Activated naive CD4-positive, alpha-beta T cell treated with anti-CD3 and anti-CD28 coated beads, Interleukin-2, amount 10 ng/mL, durations not matched to agents 7 days and 5 days (primary cell): ENCODE measurements around the gene TBC1D22A.

Experiments
- CTCF ChIA-PET: fragments of 350-600 bp; sonication (Branson Sonifier 250); formaldehyde crosslinking; loops from one replicate; lab custom pipeline; 2021; ENCODE audit warnings: antibody characterized with exemption; lab: Charles Lee
- DNase-seq: peaks from one replicate; pipeline ENCODE4 v3.0.0-alpha.2; 2020
- H3K27ac Mint-ChIP-seq: one replicate; pipeline ENCODE4 v1.8.0; 2021; ENCODE audit warnings: mild to moderate bottlenecking, moderate library complexity, mixed read lengths
- H3K27me3 Mint-ChIP-seq: one replicate; pipeline ENCODE4 v1.8.0; 2021; ENCODE audit warnings: mild to moderate bottlenecking, mixed read lengths
- H3K36me3 Mint-ChIP-seq: one replicate; pipeline ENCODE4 v1.8.0; 2021; ENCODE audit warnings: mixed read lengths
- H3K4me1 Mint-ChIP-seq: one replicate; pipeline ENCODE4 v1.8.0; 2021; ENCODE audit warnings: mixed read lengths
- H3K4me3 Mint-ChIP-seq: one replicate; pipeline ENCODE4 v1.8.0; 2021; ENCODE audit warnings: mild to moderate bottlenecking, moderate library complexity, mixed read lengths
- H3K9me3 Mint-ChIP-seq: one replicate; pipeline ENCODE4 v1.8.0; 2021; ENCODE audit warnings: mixed read lengths

TBC1D22A gene

DNA sequence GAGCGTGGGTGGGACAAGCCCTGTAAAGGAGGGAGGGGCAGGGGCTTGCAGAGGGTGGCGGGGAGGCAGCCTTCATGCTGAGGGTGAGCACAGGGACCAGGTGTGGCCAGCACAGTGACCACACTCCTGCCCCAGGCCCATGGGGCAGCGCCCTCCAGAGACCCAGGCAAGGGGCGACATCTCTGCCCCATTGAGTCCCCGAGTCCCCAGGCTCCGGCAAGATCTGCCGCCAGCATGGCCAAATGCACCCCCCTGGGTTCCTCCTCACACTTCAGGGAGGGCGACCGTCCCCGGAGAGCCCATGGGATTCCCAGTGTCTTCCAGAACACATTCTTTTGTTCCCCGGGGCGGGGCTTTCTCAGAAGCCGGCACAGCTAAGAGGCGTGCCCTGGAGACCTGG lies 362.5 kb downstream of the TBC1D22A start:
- Mint-ChIP-seq H3K4me3 (no peak overlapping the region), H3K27me3 (no peaks in the 10 kb centered on the region), H3K4me1 (peaks cover 6% of the 10 kb centered on the region), H3K36me3 (peaks cover 3% of the 10 kb centered on the region), H3K9me3 (no peaks in the 10 kb centered on the region), H3K27ac (no peak overlapping the region)
- DNase-seq = no peak
- CTCF ChIA-PET = no interaction called here

DNA sequence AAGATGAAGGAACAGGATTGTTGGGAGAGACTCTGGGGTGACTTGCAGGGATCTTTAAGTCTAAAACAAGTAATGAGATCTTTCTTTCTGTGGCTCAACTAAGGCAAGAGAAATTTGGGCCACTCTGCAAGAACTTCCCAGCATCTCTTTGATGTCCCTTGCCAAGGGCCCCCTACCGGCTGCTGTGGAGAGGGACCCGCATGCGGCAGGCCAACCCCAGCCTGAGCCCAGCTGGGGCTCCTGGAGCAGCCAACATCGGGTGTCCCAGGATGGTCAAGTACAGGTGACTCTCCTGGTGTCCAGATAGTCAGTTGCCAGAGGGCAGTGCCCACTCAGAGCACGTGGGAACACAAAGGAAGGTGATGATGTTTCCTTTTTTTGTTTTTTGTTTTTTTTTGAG lies 363.2 kb downstream of the TBC1D22A start:
- Mint-ChIP-seq H3K4me3 (no peak overlapping the region), H3K9me3 (no peaks in the 10 kb centered on the region), H3K27me3 (no peaks in the 10 kb centered on the region), H3K27ac (no peak overlapping the region), H3K36me3 (peaks cover 3% of the 10 kb centered on the region), H3K4me1 (peaks cover 11% of the 10 kb centered on the region)
- DNase-seq = no peak
- CTCF ChIA-PET = no interaction called here

DNA sequence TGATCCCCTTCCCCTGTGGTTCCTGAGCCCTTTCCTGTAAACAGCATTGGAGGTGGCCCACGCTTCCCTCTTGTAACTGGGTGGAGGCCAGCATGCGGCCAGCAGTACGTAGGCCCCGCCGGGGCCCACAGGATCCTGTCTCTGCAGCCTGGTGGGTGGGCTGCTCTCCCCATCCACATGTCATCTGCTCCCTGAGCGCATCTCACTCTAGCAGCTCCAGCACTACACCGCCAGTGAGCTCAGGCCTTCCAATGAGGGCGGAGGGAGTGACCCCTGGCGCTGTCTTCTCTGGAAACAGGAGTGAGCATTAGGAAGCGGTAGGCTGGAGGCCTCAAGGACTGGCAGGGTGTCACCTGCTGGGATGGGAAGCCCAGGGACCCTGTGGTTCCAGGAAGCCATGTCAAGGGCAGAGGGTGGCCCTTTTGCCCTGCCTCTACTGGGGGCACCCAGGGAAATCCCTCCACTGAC lies 363.9 kb downstream of the TBC1D22A start:
- no peak overlapping the region for H3K27ac Mint-ChIP-seq
- no peaks in the 10 kb centered on the region for H3K27me3 Mint-ChIP-seq

DNA sequence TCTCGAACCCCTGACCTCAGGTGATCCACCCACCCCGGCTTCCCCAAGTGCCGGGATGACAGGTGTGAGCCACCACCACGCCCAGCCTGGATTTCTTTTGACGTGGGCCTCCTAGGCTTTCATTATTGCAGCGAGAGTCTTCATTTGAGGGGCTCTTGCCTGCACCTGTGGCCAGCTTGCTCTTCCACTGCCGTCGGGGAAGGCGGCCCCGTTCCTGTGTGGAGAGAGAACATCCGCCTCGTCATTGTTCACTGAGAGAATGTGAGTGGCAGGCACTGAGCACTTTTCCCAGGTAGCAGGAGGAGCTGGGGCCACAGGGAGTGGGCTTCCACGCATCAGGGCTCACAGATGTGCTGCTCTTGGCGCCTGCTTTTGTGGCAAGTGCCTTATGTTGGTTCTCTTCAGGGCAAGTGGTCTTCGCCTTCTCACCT lies 365.0 kb downstream of the TBC1D22A start:
- Mint-ChIP-seq H3K27me3 (no peaks in the 10 kb centered on the region), H3K4me3 (no peak overlapping the region), H3K27ac (no peak overlapping the region), H3K4me1 (peaks cover 11% of the 10 kb centered on the region), H3K9me3 (no peaks in the 10 kb centered on the region), H3K36me3 (peaks cover 3% of the 10 kb centered on the region)
- DNase-seq = no peak
- CTCF ChIA-PET = no interaction called here

More for the DNA sequence above, 363.9 kb downstream of the TBC1D22A start:
- no peak for DNase-seq
- Mint-ChIP-seq H3K36me3 (peaks cover 3% of the 10 kb centered on the region), H3K4me3 (no peak overlapping the region), H3K9me3 (no peaks in the 10 kb centered on the region), H3K4me1 (peaks cover 11% of the 10 kb centered on the region)
- CTCF ChIA-PET = no interaction called here

DNA sequence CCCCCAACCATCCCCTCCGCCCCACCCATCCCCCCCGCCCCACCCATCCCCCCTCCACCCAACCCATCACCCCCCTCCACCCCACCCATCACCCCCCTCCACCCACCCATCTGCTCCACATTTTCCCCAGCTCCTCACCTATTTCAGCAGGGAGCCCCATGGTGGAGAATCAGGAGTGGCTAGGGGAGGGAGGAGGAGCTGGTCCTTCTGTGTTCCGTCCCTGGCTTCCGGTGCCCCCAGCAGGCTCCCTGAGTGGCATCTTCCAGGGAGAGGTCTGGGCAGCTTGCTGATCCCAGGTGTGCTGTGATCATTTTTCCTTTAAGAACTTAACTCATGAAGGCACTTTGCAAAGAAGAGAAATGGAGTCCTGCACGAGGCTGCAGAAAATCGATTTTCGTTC lies 365.8 kb downstream of the TBC1D22A start:
- CTCF ChIA-PET = no interaction called here
- Mint-ChIP-seq H3K27me3 (no peaks in the 10 kb centered on the region), H3K4me1 (peaks cover 11% of the 10 kb centered on the region), H3K36me3 (peaks cover 3% of the 10 kb centered on the region), H3K9me3 (no peaks in the 10 kb centered on the region), H3K27ac (no peak overlapping the region), H3K4me3 (no peak overlapping the region)
- no peak for DNase-seq

DNA sequence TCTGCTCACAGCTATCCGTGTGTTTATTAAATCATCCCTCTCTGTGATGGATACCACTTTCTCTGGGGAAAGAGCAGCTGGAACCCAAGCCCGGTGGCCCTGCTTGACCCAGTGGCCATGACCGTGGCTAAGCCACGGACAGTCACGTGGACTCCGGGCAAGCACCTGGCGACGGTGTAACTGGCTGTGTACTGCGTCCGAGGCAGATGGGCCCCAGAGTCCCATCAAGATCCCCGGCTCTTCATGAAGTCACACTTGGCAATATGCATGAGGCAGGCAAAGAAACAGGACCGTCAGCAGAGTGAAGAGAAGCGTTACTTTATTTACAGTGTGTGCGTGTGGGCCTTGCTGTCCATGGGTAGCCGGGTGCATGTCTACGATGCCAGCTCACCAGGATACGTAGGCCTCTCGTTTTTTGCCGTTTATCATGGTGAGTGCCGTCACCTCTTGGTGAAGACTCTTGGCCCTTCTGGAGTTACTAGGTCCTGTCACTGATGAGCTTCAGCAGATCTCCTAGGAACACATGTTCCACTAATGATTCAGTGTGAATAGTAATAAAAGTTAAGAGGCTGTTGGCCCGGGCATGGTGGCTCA lies 366.3 kb downstream of the TBC1D22A start:
- DNase-seq = no peak
- H3K27ac Mint-ChIP-seq = no peak overlapping the region
- peaks cover 3% of the 10 kb centered on the region for H3K36me3 Mint-ChIP-seq
- H3K9me3 Mint-ChIP-seq = no peaks in the 10 kb centered on the region
- H3K27me3 Mint-ChIP-seq = no peaks in the 10 kb centered on the region
- CTCF ChIA-PET = no interaction called here
- peaks cover 11% of the 10 kb centered on the region for H3K4me1 Mint-ChIP-seq
- H3K4me3 Mint-ChIP-seq = no peak overlapping the region

DNA sequence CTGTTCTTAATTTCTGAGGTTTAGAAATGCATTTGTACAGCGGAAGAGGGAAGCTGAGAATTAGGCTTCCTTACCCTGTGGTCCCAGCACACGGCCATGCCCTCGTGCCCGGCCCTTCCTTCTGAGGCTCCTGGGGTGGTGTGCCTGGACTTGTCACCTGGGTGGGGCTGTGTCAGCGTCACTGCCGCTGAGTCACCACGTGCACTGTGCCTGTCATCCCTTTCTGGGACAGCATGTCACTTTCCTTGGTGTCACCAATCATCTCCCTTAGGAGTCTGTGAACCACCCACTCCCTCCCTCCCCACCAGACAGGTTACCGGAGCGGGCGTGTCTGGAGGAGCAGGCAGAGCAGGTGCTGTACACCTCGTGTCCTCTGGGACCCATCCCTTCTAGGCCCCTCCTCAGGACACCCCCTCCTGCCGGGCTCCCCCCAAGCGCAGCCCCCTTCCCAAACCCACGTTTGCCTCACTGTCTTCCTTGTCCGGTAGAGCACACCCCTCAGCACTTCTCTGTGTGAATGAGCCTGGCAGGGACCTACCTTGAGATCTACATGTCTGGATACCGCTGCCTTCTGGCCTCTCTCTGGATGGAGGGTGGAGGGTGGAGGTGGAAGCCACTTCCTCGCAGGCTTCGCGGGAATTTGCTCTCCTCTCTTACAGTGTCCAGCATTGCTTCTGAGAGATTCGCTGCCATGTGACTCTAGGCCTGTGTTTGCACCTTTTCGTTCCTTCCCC lies 367.6 kb downstream of the TBC1D22A start:
- H3K27me3 Mint-ChIP-seq = no peaks in the 10 kb centered on the region
- H3K27ac Mint-ChIP-seq = peak overlapping the region; percentile 75
- peaks cover 3% of the 10 kb centered on the region for H3K36me3 Mint-ChIP-seq
- peak; percentile 27 for DNase-seq
- H3K9me3 Mint-ChIP-seq = no peaks in the 10 kb centered on the region
- peaks cover 11% of the 10 kb centered on the region for H3K4me1 Mint-ChIP-seq
- H3K4me3 Mint-ChIP-seq = no peak overlapping the region
- CTCF ChIA-PET = no interaction called here

DNA sequence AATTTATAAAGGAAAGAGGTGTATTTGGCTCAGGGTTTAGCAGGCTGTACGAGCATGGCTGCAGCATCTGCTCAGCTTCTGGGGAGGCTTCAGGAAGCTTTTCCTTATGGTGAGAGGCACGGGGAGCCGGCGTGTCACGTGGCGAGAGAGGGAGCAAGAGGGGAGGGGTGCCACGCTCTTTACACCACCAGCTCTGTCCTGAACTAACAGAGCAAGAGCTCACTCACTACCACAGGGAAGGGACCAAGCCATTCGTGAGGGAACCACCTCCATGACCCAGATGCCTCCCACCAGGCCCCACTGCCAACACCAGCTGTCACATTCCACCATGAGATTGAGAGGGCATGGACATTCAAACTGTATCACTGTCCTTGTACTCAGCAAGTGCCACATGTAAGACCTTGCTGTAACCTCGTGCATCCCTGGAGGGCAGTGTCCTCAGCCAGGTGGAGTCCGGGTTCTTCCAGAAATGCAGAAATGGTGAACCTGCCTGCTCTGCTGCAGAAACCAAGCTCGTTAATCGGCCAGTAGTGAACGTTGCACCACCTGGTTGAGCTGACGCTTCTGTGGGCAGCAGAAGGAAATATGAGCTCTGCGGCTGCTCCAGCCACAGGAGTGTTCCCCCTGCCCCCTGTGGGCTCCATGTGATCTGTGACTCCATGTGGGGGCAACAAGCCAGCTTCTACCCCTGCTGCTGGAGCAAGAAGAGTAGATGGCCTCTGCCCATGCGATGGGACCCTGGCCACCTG lies 368.6 kb downstream of the TBC1D22A start:
- Mint-ChIP-seq H3K36me3 (peaks cover 3% of the 10 kb centered on the region), H3K4me1 (peaks cover 11% of the 10 kb centered on the region), H3K27me3 (no peaks in the 10 kb centered on the region), H3K27ac (no peak overlapping the region), H3K4me3 (no peak overlapping the region), H3K9me3 (no peaks in the 10 kb centered on the region)
- DNase-seq = no peak
- CTCF ChIA-PET = no interaction called here

DNA sequence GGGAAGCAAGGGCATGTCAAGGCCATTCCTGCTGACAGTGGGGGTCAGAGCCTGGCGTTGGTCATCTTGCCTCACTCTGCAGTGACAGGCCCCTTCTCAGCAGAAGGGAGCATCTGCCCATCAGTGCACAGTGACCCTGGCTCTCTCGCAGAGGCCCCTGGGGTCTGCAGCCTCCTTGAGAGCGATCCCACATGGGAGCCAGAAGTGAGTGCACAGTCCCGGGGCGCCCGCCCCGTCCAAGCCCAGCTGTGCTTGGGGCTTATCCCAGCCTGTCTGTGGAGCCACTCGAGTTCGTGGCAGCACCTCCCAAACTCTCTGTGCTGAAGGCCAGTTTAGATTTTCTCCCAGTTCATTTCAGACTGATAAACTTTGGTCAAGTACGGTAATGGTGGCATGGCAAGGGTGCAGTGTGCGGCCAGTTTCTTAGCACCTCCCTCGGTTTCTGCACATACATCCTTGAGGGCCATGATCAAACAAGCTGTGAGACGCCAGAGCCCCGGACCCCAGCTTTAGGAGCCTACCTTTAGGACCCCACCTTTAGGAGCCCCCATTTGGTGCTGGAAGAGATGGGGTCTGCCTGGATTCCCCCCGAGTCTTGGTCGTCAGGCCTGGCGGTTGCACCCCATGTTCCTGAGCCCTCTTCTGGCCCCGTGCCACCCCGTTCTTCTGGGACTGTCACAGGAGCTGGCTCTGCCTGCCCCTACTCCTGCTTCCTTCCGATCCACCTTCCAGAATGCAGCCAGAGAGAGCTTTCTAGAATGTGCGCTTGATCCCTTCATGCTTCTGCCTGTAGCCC lies 369.4 kb downstream of the TBC1D22A start:
- H3K36me3 Mint-ChIP-seq = peaks cover 3% of the 10 kb centered on the region
- DNase-seq = no peak
- H3K4me1 Mint-ChIP-seq = peaks cover 11% of the 10 kb centered on the region
- H3K4me3 Mint-ChIP-seq = no peak overlapping the region
- no peaks in the 10 kb centered on the region for H3K27me3 Mint-ChIP-seq
- CTCF ChIA-PET = no interaction called here
- no peak overlapping the region for H3K27ac Mint-ChIP-seq
- H3K9me3 Mint-ChIP-seq = no peaks in the 10 kb centered on the region

DNA sequence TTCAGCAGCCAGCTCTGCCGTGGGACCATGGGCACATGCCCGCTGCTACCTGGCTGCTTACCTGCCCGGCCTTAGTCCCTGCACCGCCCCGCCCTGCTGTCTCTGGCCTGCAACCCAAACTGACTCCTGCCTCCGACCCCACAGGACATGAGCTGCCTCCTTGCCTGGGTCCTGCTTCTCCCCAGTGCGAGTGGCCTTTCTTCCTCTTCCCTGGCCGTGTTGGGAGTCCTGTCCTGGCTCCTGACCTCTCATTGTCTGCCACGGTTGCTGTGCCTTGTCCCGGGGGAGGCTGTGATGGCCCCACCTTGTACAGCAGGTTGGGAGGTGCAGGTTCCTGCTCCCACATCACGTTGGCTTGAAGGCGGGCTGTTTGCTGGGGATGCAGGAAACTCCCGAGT lies 370.0 kb downstream of the TBC1D22A start:
- peaks cover 11% of the 10 kb centered on the region for H3K4me1 Mint-ChIP-seq
- no peaks in the 10 kb centered on the region for H3K27me3 Mint-ChIP-seq
- peaks cover 3% of the 10 kb centered on the region for H3K36me3 Mint-ChIP-seq
- no peak overlapping the region for H3K4me3 Mint-ChIP-seq
- no peak for DNase-seq
- no peak overlapping the region for H3K27ac Mint-ChIP-seq
- CTCF ChIA-PET = no interaction called here
- H3K9me3 Mint-ChIP-seq = no peaks in the 10 kb centered on the region

DNA sequence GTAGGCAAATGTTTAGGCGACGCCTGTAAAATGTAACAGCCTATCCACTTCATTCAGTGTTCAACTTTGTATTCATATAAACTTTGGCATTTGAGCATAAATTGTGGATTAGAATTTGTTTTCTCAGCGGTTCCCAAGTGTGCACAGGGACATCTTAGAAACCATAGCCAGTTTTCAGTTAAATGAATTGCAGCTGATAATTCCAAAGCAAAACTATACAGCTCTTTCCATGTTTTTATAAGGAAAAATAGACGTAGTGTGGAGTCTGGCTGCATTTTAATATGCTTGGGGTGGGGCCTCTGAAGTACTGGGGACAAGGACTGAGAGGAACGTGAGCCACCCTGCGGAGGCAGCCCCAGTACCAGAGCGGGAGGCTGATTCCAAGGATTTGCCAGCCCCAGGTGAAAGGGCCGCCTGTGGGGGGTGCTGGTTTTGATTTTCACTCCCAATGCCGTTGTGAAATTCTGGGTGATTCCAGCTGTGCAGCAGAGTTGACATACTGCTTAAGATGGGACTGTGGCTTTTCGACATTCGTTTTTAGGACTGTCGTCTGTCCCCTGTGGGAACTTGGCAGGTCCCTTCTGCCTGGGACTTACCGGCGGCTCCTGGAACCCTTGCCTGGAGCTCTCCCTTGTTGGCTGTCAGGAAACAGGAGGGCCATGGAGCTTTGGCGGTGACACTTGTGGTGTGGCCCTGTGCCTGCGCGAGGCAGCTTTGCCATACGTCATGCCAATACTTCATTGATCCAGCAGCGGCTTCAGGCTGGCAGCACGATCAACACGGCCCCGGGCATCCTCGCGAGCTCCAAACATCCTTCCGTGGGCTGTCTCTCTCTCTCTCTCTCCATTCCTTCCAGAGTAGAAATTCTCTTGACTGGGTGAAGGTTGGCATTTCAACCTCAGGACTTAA lies 370.9 kb downstream of the TBC1D22A start:
- CTCF ChIA-PET = no interaction called here
- DNase-seq = no peak
- Mint-ChIP-seq H3K4me3 (no peak overlapping the region), H3K36me3 (peaks cover 3% of the 10 kb centered on the region), H3K27me3 (no peaks in the 10 kb centered on the region), H3K9me3 (no peaks in the 10 kb centered on the region), H3K4me1 (peaks cover 11% of the 10 kb centered on the region), H3K27ac (no peak overlapping the region)

DNA sequence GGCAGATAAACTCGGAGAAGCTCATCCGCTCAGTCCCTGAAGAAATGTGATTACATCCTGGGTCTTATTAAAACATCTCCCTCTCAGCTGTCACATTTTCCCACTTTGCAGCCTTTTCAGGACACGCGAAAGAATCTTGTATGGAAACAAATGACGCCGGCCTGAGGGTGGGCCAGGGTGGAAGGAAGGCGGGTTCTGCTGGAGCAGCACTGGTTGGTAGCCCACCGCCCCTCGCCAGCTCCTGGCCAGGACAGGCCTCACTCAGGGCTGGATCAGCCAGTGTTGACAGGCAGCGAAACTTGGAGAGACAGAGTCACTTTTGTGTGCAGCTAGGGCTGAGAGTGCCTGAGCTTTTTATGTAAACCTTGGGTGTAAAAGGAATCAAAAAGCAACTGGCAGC lies 371.8 kb downstream of the TBC1D22A start:
- H3K27ac Mint-ChIP-seq = peak overlapping the region; percentile 33
- CTCF ChIA-PET = no interaction called here

DNA sequence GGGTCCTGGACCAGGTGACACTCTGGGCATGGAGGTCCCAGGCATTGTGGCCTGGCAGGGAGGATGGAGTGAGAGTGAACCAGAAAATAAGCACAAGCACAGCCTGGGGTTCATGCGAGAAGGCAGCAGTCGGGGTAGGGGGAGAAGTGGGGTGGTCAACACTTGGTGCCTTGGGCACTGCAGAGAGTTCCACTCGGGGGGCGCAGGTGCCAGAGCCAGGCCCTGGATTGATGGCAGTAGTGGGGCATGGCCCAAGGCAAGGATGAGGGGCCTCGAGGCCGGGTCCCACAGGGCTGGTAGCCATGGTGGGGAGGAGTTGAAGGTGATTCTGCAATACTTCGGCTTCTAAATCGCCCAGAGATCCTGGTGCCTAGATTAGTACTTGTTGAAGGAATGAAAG lies 372.9 kb downstream of the TBC1D22A start:
- no peaks in the 10 kb centered on the region for H3K36me3 Mint-ChIP-seq
- CTCF ChIA-PET = no interaction called here

More for the DNA sequence above, 371.8 kb downstream of the TBC1D22A start:
- DNase-seq = no peak
- H3K4me1 Mint-ChIP-seq = peaks cover 7% of the 10 kb centered on the region
- no peaks in the 10 kb centered on the region for H3K9me3 Mint-ChIP-seq
- no peaks in the 10 kb centered on the region for H3K27me3 Mint-ChIP-seq
- H3K36me3 Mint-ChIP-seq = no peaks in the 10 kb centered on the region
- no peak overlapping the region for H3K4me3 Mint-ChIP-seq

More for the DNA sequence above, 372.9 kb downstream of the TBC1D22A start:
- H3K4me1 Mint-ChIP-seq = peaks cover 2% of the 10 kb centered on the region
- H3K27ac Mint-ChIP-seq = no peak overlapping the region
- no peaks in the 10 kb centered on the region for H3K9me3 Mint-ChIP-seq
- H3K27me3 Mint-ChIP-seq = no peaks in the 10 kb centered on the region
- no peak for DNase-seq
- no peak overlapping the region for H3K4me3 Mint-ChIP-seq
